IPS DF 6.9 (cell line): ENCODE results near the gene BMP10.
A peak's percentile ranks its signal among the peaks of the same experiment; 100 is the strongest.

Source experiments
- DNase-seq: peaks from one replicate; pipeline ENCODE4 v3.0.0-alpha.2; 2013; ENCODE audit warnings: low read depth, low spot score
- H3K27ac ChIP-seq: one replicate; pipeline ENCODE4 v1.5.1; 2013; ENCODE audit warnings: low read length, control low read depth
- H3K27me3 ChIP-seq: 2 replicates; pipeline ENCODE4 v1.6.1; 2013; ENCODE audit warnings: mild to moderate bottlenecking, low read length; ENCODE audit not compliant: control insufficient read depth, insufficient read depth
- H3K36me3 ChIP-seq: 2 replicates; pipeline ENCODE4 v1.6.1; 2013; ENCODE audit warnings: low read length; ENCODE audit not compliant: control insufficient read depth, insufficient read depth
- H3K4me1 ChIP-seq: 2 replicates; pipeline ENCODE4 v1.6.1; 2013; ENCODE audit warnings: low read length; ENCODE audit not compliant: control insufficient read depth, insufficient read depth
- H3K4me3 ChIP-seq: 2 replicates; pipeline ENCODE4 v1.5.1; 2013; ENCODE audit warnings: mild to moderate bottlenecking, low read length
- H3K9me3 ChIP-seq: 2 replicates; pipeline ENCODE4 v1.6.1; 2013; ENCODE audit warnings: low read length, inconsistent platforms; ENCODE audit not compliant: control insufficient read depth, insufficient read depth
- WGBS: extraction: QIAGEN DNeasy Blood & Tissue Kit; methylation state at CpG from one replicate; pipeline ENCODE4 v1.1.7; 2013; ENCODE audit warnings: mixed read lengths, missing lambda C conversion rate; ENCODE audit not compliant: insufficient read length, insufficient coverage; 5-methylcytosine and 5-hydroxymethylcytosine counted together

The BMP10 gene

GRCh38 chr2:68911246-68911645, 40.0 kb upstream of the BMP10 start:
- Histone ChIP-seq H3K9me3 (no peaks in the 10 kb centered on the region), H3K36me3 (no peaks in the 10 kb centered on the region), H3K4me1 (peaks cover 7% of the 10 kb centered on the region), H3K27ac (no peak overlapping the region), H3K27me3 (no peaks in the 10 kb centered on the region), H3K4me3 (no peak overlapping the region)
- WGBS, result no CpG with 5 or more reads among the region's 4 CpGs
- no peak for DNase-seq

- no peak overlapping the region for H3K27ac ChIP-seq
- no peaks in the 10 kb centered on the region for H3K27me3 ChIP-seq
- H3K9me3 ChIP-seq, result no peaks in the 10 kb centered on the region
- H3K4me3 ChIP-seq, result no peak overlapping the region
- peak; percentile 63 for DNase-seq
- H3K36me3 ChIP-seq, result no peaks in the 10 kb centered on the region
- no CpG with 5 or more reads among the region's 3 CpGs for WGBS
- peaks cover 7% of the 10 kb centered on the region for H3K4me1 ChIP-seq
These were observed 38.8 kb upstream of the BMP10 start for GRCh38 chr2:68909793-68910674.

DNA sequence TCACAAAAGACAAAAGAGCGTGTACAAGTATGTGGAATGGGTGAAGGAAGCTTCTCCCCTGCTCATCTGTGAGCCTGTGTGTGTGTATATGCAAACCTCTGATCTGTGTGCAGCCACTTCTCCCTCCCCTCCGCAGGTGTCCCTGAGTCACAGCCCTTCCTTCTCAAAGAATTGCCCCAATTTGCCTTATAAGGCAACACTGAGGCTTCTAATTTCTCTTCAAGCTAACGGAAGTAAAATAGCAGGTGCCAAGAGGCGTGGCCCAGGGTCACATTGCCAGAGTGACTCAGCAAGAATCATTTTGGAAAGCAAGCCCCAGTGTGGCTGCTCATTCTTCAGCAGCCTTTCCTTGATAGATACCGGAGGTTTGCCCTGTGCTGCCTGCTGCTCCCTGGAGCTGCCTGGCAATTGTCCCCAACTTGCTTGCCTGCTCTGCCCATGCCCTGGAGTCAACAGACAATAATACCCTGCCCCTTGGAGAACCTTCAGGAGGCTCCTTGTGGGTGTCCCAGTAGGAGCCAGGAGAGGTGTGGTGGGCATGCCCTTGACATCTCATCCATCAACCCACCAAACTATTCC, 37.3 kb upstream of the BMP10 start:
- DNase-seq, result peak; percentile 31
- Histone ChIP-seq H3K27ac (no peak overlapping the region), H3K36me3 (no peaks in the 10 kb centered on the region), H3K4me1 (peaks cover 7% of the 10 kb centered on the region), H3K4me3 (no peak overlapping the region), H3K9me3 (no peaks in the 10 kb centered on the region), H3K27me3 (no peaks in the 10 kb centered on the region)
- WGBS, result no CpG with 5 or more reads among the region's 5 CpGs

- no peak for DNase-seq
- no peaks in the 10 kb centered on the region for H3K9me3 ChIP-seq
- H3K27me3 ChIP-seq, result no peaks in the 10 kb centered on the region
- H3K4me1 ChIP-seq, result peaks cover 7% of the 10 kb centered on the region
- WGBS, result no CpG with 5 or more reads among the region's 4 CpGs
- no peak overlapping the region for H3K27ac ChIP-seq
- H3K4me3 ChIP-seq, result no peak overlapping the region
- H3K36me3 ChIP-seq, result no peaks in the 10 kb centered on the region
These were observed 36.7 kb upstream of the BMP10 start for GRCh38 chr2:68907920-68908253.

DNA sequence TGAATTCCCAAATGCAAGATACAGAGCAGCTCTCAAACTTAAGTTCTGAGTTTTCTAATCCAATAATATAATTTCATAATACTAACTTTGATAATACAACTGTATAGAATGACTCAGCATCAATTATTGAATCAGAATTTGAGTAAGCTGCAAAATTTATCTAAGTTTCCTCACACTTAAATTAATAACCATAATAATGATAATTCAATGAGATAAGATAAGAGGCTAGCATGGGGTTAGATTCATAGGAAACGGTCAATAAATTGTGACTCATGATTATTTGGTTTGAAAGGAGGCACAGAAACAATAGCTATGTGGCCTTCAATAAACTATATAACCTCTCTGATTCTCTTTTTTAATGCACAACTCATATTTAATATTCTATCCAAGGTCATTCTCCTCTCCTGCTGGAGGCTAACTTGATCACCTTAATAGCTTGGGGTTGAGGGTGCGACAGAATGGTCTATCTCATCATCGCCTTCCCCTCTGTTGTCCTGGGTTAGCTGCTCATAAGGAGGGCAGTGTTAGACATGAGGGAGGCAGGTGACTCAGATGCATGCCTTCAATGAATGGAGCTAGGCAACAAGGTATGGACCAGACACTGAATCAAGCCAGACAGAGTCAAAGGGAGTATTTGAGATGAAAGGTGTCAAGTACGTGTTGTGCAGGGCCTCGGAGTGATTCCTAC, 36.2 kb upstream of the BMP10 start:
- H3K27me3 ChIP-seq, result no peaks in the 10 kb centered on the region
- no peak overlapping the region for H3K4me3 ChIP-seq
- no peak overlapping the region for H3K27ac ChIP-seq
- no peaks in the 10 kb centered on the region for H3K36me3 ChIP-seq
- no CpG with 5 or more reads among the region's 5 CpGs for WGBS
- no peak for DNase-seq
- peaks cover 7% of the 10 kb centered on the region for H3K4me1 ChIP-seq
- H3K9me3 ChIP-seq, result no peaks in the 10 kb centered on the region

- DNase-seq, result no peak
- Histone ChIP-seq H3K27ac (no peak overlapping the region), H3K4me1 (peaks cover 5% of the 10 kb centered on the region), H3K36me3 (no peaks in the 10 kb centered on the region), H3K27me3 (no peaks in the 10 kb centered on the region), H3K9me3 (no peaks in the 10 kb centered on the region), H3K4me3 (no peak overlapping the region)
- WGBS, result no CpG with 5 or more reads among the region's 3 CpGs
These were observed 35.5 kb upstream of the BMP10 start for GRCh38 chr2:68906716-68907115.

- no peak overlapping the region for H3K4me3 ChIP-seq
- H3K36me3 ChIP-seq, result no peaks in the 10 kb centered on the region
- peaks cover 4% of the 10 kb centered on the region for H3K4me1 ChIP-seq
- H3K27me3 ChIP-seq, result no peaks in the 10 kb centered on the region
- DNase-seq, result no peak
- H3K9me3 ChIP-seq, result no peaks in the 10 kb centered on the region
- WGBS, result no CpG with 5 or more reads among the region's 2 CpGs
- H3K27ac ChIP-seq, result no peak overlapping the region
These were observed 33.9 kb upstream of the BMP10 start for GRCh38 chr2:68905116-68905515.

GRCh38 chr2:68901561-68901960, 30.4 kb upstream of the BMP10 start:
- Histone ChIP-seq H3K9me3 (no peaks in the 10 kb centered on the region), H3K36me3 (no peaks in the 10 kb centered on the region), H3K4me1 (no peaks in the 10 kb centered on the region), H3K27ac (no peak overlapping the region), H3K4me3 (no peak overlapping the region), H3K27me3 (no peaks in the 10 kb centered on the region)
- WGBS, result no CpG with 5 or more reads among the region's 1 CpG
- no peak for DNase-seq

DNA sequence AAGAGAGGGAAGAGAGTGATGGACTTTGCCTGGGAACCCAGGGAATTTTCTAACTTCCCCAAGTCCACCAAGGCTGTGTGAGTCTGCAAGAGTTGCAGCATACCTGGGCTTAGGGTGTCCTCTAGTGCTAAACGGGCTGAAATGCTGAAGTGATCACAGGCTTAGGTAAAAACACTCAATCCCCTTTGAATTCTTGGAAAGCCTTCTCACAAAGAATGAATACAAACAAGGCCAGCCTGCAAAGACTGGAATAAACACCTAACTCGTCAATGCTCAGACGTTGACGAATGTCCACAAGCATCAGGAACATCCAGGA, 30.0 kb upstream of the BMP10 start:
- Histone ChIP-seq H3K27me3 (no peaks in the 10 kb centered on the region), H3K27ac (no peak overlapping the region), H3K9me3 (no peaks in the 10 kb centered on the region), H3K4me3 (no peak overlapping the region), H3K36me3 (no peaks in the 10 kb centered on the region), H3K4me1 (no peaks in the 10 kb centered on the region)
- DNase-seq, result peak; percentile 25
- no CpG with 5 or more reads among the region's 4 CpGs for WGBS

GRCh38 chr2:68900496-68901198, 29.4 kb upstream of the BMP10 start:
- H3K9me3 ChIP-seq, result no peaks in the 10 kb centered on the region
- no CpG with 5 or more reads among the region's 5 CpGs for WGBS
- H3K36me3 ChIP-seq, result no peaks in the 10 kb centered on the region
- H3K27ac ChIP-seq, result no peak overlapping the region
- no peaks in the 10 kb centered on the region for H3K4me1 ChIP-seq
- H3K4me3 ChIP-seq, result no peak overlapping the region
- no peak for DNase-seq
- no peaks in the 10 kb centered on the region for H3K27me3 ChIP-seq
